ENCODE measurements around the gene TNRC6B. TPM values are rescaled to one million over a fixed set of nuclear protein-coding genes. Genes with fewer than 3 reads are reported as not detected.
A peak's percentile ranks its signal among the peaks of the same experiment; 100 is the strongest.
"Not testable (repeated sequence)": the region's sequence is repeated elsewhere in the genome, so short reads cannot be mapped to it uniquely, and the experiment has no call there.

TNRC6B gene
- total RNA-seq, 4 donors from 2014 or later, result 34.5 to 57.0 (median 45.4) TPM

DNA sequence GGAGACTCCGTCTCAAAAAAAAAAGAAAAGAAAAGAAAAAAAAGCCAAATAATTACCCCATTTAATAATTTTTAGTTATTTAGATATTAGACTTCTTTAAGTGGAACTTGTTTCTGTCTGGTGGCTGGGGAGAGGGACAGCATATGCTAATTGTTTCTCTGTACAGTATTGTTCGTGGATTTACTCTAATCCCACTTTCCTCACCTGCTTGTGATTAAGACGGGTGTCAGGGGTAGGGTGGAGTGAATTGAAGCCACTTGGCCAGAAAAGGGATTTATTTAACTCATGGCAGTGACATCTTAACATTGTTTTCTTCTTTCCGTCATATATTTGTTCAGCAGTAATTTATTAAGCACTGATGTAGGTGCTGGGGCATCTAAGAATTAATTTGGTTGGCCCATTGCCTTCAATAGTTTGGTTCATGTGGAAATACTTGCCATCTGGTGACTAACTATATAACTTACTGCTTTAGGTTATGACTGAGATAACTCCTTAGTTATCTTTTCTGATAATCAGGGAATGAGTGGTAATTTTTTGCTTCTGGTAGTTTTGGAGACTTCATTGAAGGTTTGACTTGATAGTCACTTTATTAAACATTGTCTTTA lies 4.6 kb downstream of the TNRC6B start:
- Histone ChIP-seq H3K4me1 (peaks cover 56 to 80% (median 71%) of the 10 kb centered on the region in 4 donors), H3K36me3 (no peaks in the 10 kb centered on the region), H3K9me3 (no peaks in the 10 kb centered on the region), H3K4me3 (no peak overlapping the region), H3K27ac (replicated peaks in 1 of 4) (peak overlapping the region; percentile 45 to 83 (median 65)), H3K27me3 (no peaks in the 10 kb centered on the region)
- 48% methylated on average over 4 of the region's 4 CpGs for WGBS
- TF ChIP-seq, protein P1, sequence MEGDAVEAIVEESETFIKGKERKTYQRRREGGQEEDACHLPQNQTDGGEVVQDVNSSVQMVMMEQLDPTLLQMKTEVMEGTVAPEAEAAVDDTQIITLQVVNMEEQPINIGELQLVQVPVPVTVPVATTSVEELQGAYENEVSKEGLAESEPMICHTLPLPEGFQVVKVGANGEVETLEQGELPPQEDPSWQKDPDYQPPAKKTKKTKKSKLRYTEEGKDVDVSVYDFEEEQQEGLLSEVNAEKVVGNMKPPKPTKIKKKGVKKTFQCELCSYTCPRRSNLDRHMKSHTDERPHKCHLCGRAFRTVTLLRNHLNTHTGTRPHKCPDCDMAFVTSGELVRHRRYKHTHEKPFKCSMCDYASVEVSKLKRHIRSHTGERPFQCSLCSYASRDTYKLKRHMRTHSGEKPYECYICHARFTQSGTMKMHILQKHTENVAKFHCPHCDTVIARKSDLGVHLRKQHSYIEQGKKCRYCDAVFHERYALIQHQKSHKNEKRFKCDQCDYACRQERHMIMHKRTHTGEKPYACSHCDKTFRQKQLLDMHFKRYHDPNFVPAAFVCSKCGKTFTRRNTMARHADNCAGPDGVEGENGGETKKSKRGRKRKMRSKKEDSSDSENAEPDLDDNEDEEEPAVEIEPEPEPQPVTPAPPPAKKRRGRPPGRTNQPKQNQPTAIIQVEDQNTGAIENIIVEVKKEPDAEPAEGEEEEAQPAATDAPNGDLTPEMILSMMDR (IDR thresholded peaks at IDR 0.05), result no peak
- no peak for TF ChIP-seq EP300 (IDR thresholded peaks at IDR 0.05)
- no peak for TF ChIP-seq POLR2A (IDR thresholded peaks at IDR 0.05; ENCODE audit: low read depth)
- no peak for TF ChIP-seq POLR2AphosphoS5 (IDR thresholded peaks at IDR 0.05)
- intact Hi-C loops (cut with DNase I), result loop anchor here (5.0 to 10.0 kb wide), 2 partner anchors 92 to 140 kb away; no protein-coding TSS in a partner anchor
- no peak for DNase-seq (ENCODE audit: extremely low spot score)

DNA sequence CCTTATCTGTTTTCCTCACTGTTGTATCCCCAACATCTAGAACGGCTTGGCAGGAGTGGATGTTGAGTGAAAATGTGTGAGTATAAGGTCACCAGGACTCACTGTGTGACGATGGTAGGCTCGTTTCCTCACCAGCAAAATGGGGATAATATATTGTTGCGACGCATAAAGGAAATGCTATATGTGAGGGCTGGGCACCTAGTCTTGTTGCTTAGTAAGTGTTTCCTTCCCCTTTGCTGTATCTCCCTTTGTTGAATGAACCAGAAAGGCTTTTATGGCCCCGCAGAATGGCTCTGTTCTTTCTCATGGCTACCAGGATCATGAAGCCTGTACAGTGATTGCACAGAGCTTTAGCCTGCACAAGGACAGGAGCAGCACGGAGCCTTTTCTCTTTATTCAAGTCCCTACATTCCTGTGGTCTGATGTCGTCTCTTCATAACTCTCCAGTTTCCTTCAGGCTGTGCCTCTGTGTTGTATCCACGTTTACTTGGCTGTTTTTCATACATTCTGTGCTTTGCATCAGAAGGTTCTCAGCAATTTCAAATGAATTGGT lies 5.4 kb downstream of the TNRC6B start:
- peak; percentile 10 to 31 for TF ChIP-seq POLR2AphosphoS5 (IDR thresholded peaks at IDR 0.05)
- TF ChIP-seq, protein P1 (IDR thresholded peaks at IDR 0.05), result no peak
- H3K27ac ChIP-seq (replicated peaks in 1 of 4), result peak overlapping the region; percentile 57 to 83 (median 66)
- H3K27me3 ChIP-seq, result no peaks in the 10 kb centered on the region
- intact Hi-C loops (cut with DNase I), result loop anchor here (5.0 to 10.0 kb wide), 2 partner anchors 92 to 141 kb away; no protein-coding TSS in a partner anchor
- H3K4me1 ChIP-seq, result peaks cover 58 to 86% (median 69%) of the 10 kb centered on the region in 4 donors
- no peaks in the 10 kb centered on the region for H3K36me3 ChIP-seq
- H3K9me3 ChIP-seq, result no peaks in the 10 kb centered on the region
- WGBS, result 17% methylated on average over 9 of the region's 9 CpGs
- H3K4me3 ChIP-seq, result peak overlapping the region in 1 of 4 donors; percentile 8
- DNase-seq (ENCODE audit: extremely low spot score), result no peak

DNA sequence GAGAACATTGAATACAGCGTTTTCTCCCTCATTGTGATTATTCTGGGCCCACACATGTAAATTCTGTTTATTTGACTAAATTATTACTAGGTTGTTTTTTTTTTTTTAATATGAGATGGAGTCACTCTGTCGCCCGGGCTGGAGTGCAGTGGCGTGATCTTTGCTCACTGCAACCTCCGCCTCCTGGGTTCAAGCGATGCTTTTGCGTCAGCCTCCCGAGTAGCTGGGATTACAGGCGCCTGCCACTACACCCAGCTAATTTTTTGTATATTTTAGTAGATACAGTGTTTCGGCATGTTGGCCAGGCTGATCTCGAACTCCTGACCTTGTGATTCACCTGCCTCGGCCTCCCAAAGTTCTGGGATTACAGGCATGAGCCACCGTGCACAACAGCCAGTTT lies 5.9 kb downstream of the TNRC6B start:
- H3K36me3 ChIP-seq, H3K27me3 ChIP-seq, H3K9me3 ChIP-seq, H3K4me3 ChIP-seq: not testable (repeated sequence)
- TF ChIP-seq POLR2AphosphoS5 (IDR thresholded peaks at IDR 0.05), result peak in 1 of 2 donors; percentile 2
- WGBS, result 69% methylated on average over 13 of the region's 13 CpGs
- intact Hi-C loops (cut with DNase I), result loop anchor here (5.0 to 10.0 kb wide), 2 partner anchors 91 to 141 kb away; no protein-coding TSS in a partner anchor
- peak overlapping the region; percentile 57 to 83 (median 66) for H3K27ac ChIP-seq (replicated peaks in 1 of 4)
- DNase-seq (ENCODE audit: extremely low spot score), result peak; percentile 14
- H3K4me1 ChIP-seq, result peaks cover 58 to 90% (median 71%) of the 10 kb centered on the region in 4 donors

DNA sequence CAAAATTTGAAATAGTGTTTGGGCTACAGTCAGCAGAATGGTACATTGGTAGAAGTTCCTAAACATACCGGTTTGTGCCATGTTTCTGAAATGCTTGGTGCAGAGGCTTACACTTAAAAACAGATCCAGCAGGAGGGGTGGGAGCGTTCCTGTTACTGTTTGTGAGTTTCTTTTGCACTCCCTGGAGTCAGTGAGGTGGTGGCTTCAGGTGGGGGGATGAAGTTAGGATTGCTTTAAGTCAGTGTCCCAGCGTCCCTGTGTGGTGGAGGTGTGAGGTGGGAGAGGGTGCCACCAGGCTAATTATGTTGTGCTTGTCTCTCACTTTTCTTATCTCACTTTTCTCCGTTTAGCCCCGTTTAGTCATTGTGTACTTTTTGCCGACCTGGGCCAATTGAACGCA lies 9.7 kb downstream of the TNRC6B start:
- no peaks in the 10 kb centered on the region for H3K36me3 ChIP-seq
- no peak overlapping the region for H3K4me3 ChIP-seq
- WGBS, result 85% methylated on average over 7 of the region's 7 CpGs
- intact Hi-C loops (cut with DNase I), result loop anchor here (10.0 kb wide), 1 partner anchor 87 kb away; no protein-coding TSS in a partner anchor
- H3K4me1 ChIP-seq, result peaks cover 74 to 89% (median 77%) of the 10 kb centered on the region in 4 donors
- H3K9me3 ChIP-seq, result no peaks in the 10 kb centered on the region
- H3K27me3 ChIP-seq, result no peaks in the 10 kb centered on the region
- no peak for TF ChIP-seq POLR2A (IDR thresholded peaks at IDR 0.05; ENCODE audit: low read depth)
- TF ChIP-seq POLR2AphosphoS5 (IDR thresholded peaks at IDR 0.05), result no peak
- TF ChIP-seq, protein P1 (IDR thresholded peaks at IDR 0.05), result no peak
- TF ChIP-seq EP300 (IDR thresholded peaks at IDR 0.05), result no peak
- H3K27ac ChIP-seq (replicated peaks in 1 of 4), result no peak overlapping the region
- no peak for DNase-seq (ENCODE audit: extremely low spot score)

GRCh38 chr22:40189997-40190396 lies 12.3 kb downstream of the TNRC6B start:
- WGBS, result 57% methylated on average over 1 of the region's 1 CpG
- Histone ChIP-seq H3K36me3 (no peaks in the 10 kb centered on the region), H3K4me1 (peaks cover 76 to 89% (median 78%) of the 10 kb centered on the region in 4 donors), H3K9me3 (no peaks in the 10 kb centered on the region), H3K27ac (replicated peaks in 1 of 4) (no peak overlapping the region), H3K4me3 (no peak overlapping the region), H3K27me3 (no peaks in the 10 kb centered on the region)
- no peak for DNase-seq (ENCODE audit: extremely low spot score)
- intact Hi-C loops (cut with DNase I), result loop anchor here (10.0 kb wide), 1 partner anchor 85 kb away; no protein-coding TSS in a partner anchor
- TF ChIP-seq, protein P1 (IDR thresholded peaks at IDR 0.05), result no peak
- TF ChIP-seq EP300 (IDR thresholded peaks at IDR 0.05) (no peak), POLR2A (IDR thresholded peaks at IDR 0.05; ENCODE audit: low read depth) (no peak), POLR2AphosphoS5 (IDR thresholded peaks at IDR 0.05) (no peak)
